B cell (primary cell): Measurements from ENCODE around the gene COX8C. TPM values are rescaled to one million over a fixed set of nuclear protein-coding genes. Genes with fewer than 3 reads are reported as not detected.

Experiments used
- ATAC-seq: fragments of 200-7000 bp; cut with Tn5 transposase; one replicate; pipeline ENCODE4 v1.10.0; 2021; ENCODE audit warnings: low read depth, mild to moderate bottlenecking, moderate number of reproducible peaks, moderate library complexity
- CTCF ChIA-PET: fragments of 350-600 bp; sonication (Branson Sonifier 250); formaldehyde crosslinking; loops from one replicate; lab custom pipeline; 2021; ENCODE audit warnings: antibody characterized with exemption, inconsistent platforms; lab: Charles Lee
- POLR2A ChIA-PET: fragments of 350-600 bp; sonication (Branson Sonifier 250); formaldehyde crosslinking; loops from one replicate; lab custom pipeline; 2021; ENCODE audit warnings: antibody characterized with exemption; lab: Charles Lee
- DNase-seq: peaks from one replicate; pipeline ENCODE4 v3.0.0; 2013
- H2AFZ ChIP-seq: 2 replicates; pipeline ENCODE4 v1.6.1; 2012; ENCODE audit warnings: mild to moderate bottlenecking, low read depth, low read length; ENCODE audit not compliant: insufficient read depth, poor library complexity, severe bottlenecking
- H3K27ac ChIP-seq, 2 donors: 1 replicate in 1 of 2; 2 replicates in 1 of 2; pipeline ENCODE4 v1.5.1; 2012 to 2013; ENCODE audit warnings: low read length in 2 of 2, mild to moderate bottlenecking in 2 of 2, moderate library complexity in 1 of 2
- H3K27me3 ChIP-seq, 4 experiments: fragments of 200-600 bp in 1 of 4; sonication (generic) in 1 of 4; replicated peaks in 1 of 4; 1 replicate in 2 of 4; 2 replicates in 2 of 4; pipeline versions ENCODE4 v1.6.1 to v1.7.0; 2013 to 2016; ENCODE audit warnings: low read length in 3 of 4, mild to moderate bottlenecking in 2 of 4, mixed read lengths in 1 of 4, moderate library complexity in 1 of 4; ENCODE audit not compliant: insufficient read depth in 4 of 4, control insufficient read depth in 3 of 4; ENCODE audit errors: control extremely low read depth in 1 of 4
- H3K36me3 ChIP-seq, 2 experiments: replicated peaks in 1 of 2; 1 replicate in 1 of 2; 2 replicates in 1 of 2; pipeline versions ENCODE4 v1.6.1 to v1.7.1; 2013; ENCODE audit warnings: low read length in 1 of 2; ENCODE audit not compliant: insufficient read depth in 2 of 2, control insufficient read depth in 1 of 2; ENCODE audit errors: control extremely low read depth in 1 of 2, extremely low read depth in 1 of 2
- H3K4me1 ChIP-seq, 2 donors: fragments of 200-600 bp in 1 of 2; sonication (generic) in 1 of 2; 1 replicate in 1 of 2; 2 replicates in 1 of 2; pipeline versions ENCODE4 v1.5.1 to v1.6.1; 2013 to 2017; ENCODE audit warnings: low read length in 2 of 2; ENCODE audit not compliant: control insufficient read depth in 2 of 2, insufficient read depth in 2 of 2
- H3K4me2 ChIP-seq: replicated peaks from 2 replicates; pipeline ENCODE3; 2012; ENCODE audit warnings: mild to moderate bottlenecking, low read depth, low read length; ENCODE audit not compliant: poor library complexity, severe bottlenecking
- H3K4me3 ChIP-seq, 5 experiments: fragments of 200-600 bp in 1 of 5; sonication (generic) in 1 of 5; 1 replicate in 3 of 5; 2 replicates in 2 of 5; pipeline versions ENCODE4 v1.5.1 to v1.7.0; 2011 to 2016; ENCODE audit warnings: low read length in 4 of 5, mild to moderate bottlenecking in 4 of 5, low read depth in 2 of 5, control low read depth in 1 of 5, moderate library complexity in 1 of 5; ENCODE audit not compliant: insufficient read depth in 1 of 5; ENCODE audit errors: control extremely low read depth in 1 of 5, extremely low read depth in 1 of 5
- H3K79me2 ChIP-seq: fragments of 200-600 bp; sonication (generic); one replicate; pipeline ENCODE4 v1.6.0; 2016; ENCODE audit warnings: low read length; ENCODE audit not compliant: control insufficient read depth, insufficient read depth
- H3K9ac ChIP-seq: fragments of 200-600 bp; sonication (generic); 2 replicates; pipeline ENCODE4 v1.6.1; 2017; ENCODE audit warnings: mild to moderate bottlenecking, low read length, moderate library complexity
- H3K9me3 ChIP-seq, 3 donors: one replicate each; pipeline versions ENCODE4 v1.6.1 to v1.7.1; 2013; ENCODE audit warnings: low read length in 2 of 3; ENCODE audit not compliant: control insufficient read depth in 2 of 3, insufficient read depth in 1 of 3; ENCODE audit errors: control extremely low read depth in 1 of 3
- H4K20me1 ChIP-seq: 2 replicates; pipeline ENCODE4 v1.6.0; 2012; ENCODE audit warnings: mild to moderate bottlenecking, low read length; ENCODE audit not compliant: insufficient read depth, control insufficient read depth, poor library complexity, severe bottlenecking
- H3K27ac Mint-ChIP-seq: one replicate; pipeline ENCODE4 v1.8.0; 2021; ENCODE audit warnings: mixed read lengths
- H3K27me3 Mint-ChIP-seq: one replicate; pipeline ENCODE4 v1.8.0; 2021; ENCODE audit warnings: mixed read lengths
- H3K4me1 Mint-ChIP-seq: one replicate; pipeline ENCODE4 v1.8.0; 2021; ENCODE audit warnings: mixed read lengths
- H3K4me3 Mint-ChIP-seq: one replicate; pipeline ENCODE4 v1.8.0; 2021; ENCODE audit warnings: mixed read lengths
- H3K9me3 Mint-ChIP-seq: one replicate; pipeline ENCODE4 v1.8.0; 2022; ENCODE audit warnings: mixed read lengths; ENCODE audit not compliant: insufficient read depth
- CTCF ChIP-seq: fragments of 200-600 bp; IDR thresholded peaks from one replicate; pipeline ENCODE4 v1.8.0; 2022; ENCODE audit warnings: antibody characterized with exemption, mild to moderate bottlenecking
- EZH2 ChIP-seq: IDR thresholded peaks from 2 replicates; pipeline ENCODE4 v1.6.1; 2012; ENCODE audit warnings: borderline replicate concordance, low read depth, mild to moderate bottlenecking, moderate library complexity, low read length; ENCODE audit not compliant: insufficient read depth, poor library complexity, severe bottlenecking
- WGBS: methylation state at CpG from one replicate; pipeline ENCODE4 v1.1.5; 2013; ENCODE audit warnings: missing lambda C conversion rate; ENCODE audit not compliant: insufficient coverage; 5-methylcytosine and 5-hydroxymethylcytosine counted together
- intact Hi-C: fragments of 100-400 bp; cut with micrococcal nuclease; formaldehyde crosslinking; loops from one replicate; pipeline ENCODE4 v1.10.0; 2022
- polyA plus RNA-seq: library from polyadenylated mRNA; depleted of rRNA; stranded (reverse); fragments of >200 nt; gene quantifications from 2 replicates; pipeline ENCODE4 v1.2.3, GENCODE V29; 2012
- total RNA-seq, 2 donors: library from RNA; stranded (reverse); fragments of 120-200 nt in 1 of 2; gene quantifications; 1 replicate in 1 of 2; 2 replicates in 1 of 2; pipeline versions ENCODE4 v1.2.3 to v1.2.4, GENCODE V29; 2013 to 2022

COX8C gene
- total and polyA plus RNA-seq, 2 donors (not counting 1 experiment from before 2014, with no cell fraction given), result not detected

GRCh38 chr14:93317875-93318807 is 28.8 kb upstream of the COX8C start:
- Mint-ChIP-seq H3K4me3 (no peak overlapping the region), H3K4me1 (peaks cover 37% of the 10 kb centered on the region), H3K27me3 (no peaks in the 10 kb centered on the region), H3K9me3 (no peaks in the 10 kb centered on the region), H3K27ac (no peak overlapping the region)
- peaks cover 64% of the 10 kb centered on the region for H4K20me1 ChIP-seq
- H3K27ac ChIP-seq, result no peak overlapping the region
- no peaks in the 10 kb centered on the region for H3K9me3 ChIP-seq
- TF ChIP-seq EZH2 (no peak), CTCF (no peak)
- intact Hi-C loops, result loop anchor here (10.0 kb wide), 1 partner anchor 73 kb away; no protein-coding TSS in a partner anchor
- no peak overlapping the region for H3K4me2 ChIP-seq
- WGBS, result no CpG with 5 or more reads among the region's 6 CpGs
- no peak overlapping the region for H2AFZ ChIP-seq
- DNase-seq (no peak), ATAC-seq (no peak)
- no peak overlapping the region for H3K9ac ChIP-seq
- H3K4me1 ChIP-seq, result peaks cover 5 to 14% of the 10 kb centered on the region in 2 donors
- H3K79me2 ChIP-seq, result peaks cover 88% of the 10 kb centered on the region
- CTCF ChIA-PET, result interaction anchor here (1.3 kb wide), 1 partner anchor 58 kb away, joined by 3 read pairs; no protein-coding TSS in a partner anchor
- no peak overlapping the region for H3K4me3 ChIP-seq
- no peaks in the 10 kb centered on the region for H3K27me3 ChIP-seq
- POLR2A ChIA-PET, result no interaction called here
- no peaks in the 10 kb centered on the region for H3K36me3 ChIP-seq

GRCh38 chr14:93318927-93319326 is 28.1 kb upstream of the COX8C start:
- POLR2A ChIA-PET, result no interaction called here
- CTCF ChIA-PET, result interaction anchor here (1.3 kb wide), 1 partner anchor 57 kb away, joined by 3 read pairs; no protein-coding TSS in a partner anchor
- peaks cover 44% of the 10 kb centered on the region for H3K4me1 Mint-ChIP-seq

More at GRCh38 chr14:93318927-93319326, 28.1 kb upstream of the COX8C start:
- Histone ChIP-seq H2AFZ (no peak overlapping the region), H3K27me3 (no peaks in the 10 kb centered on the region), H3K27ac (no peak overlapping the region), H3K79me2 (peaks cover 90% of the 10 kb centered on the region), H3K4me1 (peaks cover 5 to 14% of the 10 kb centered on the region in 2 donors), H3K9me3 (no peaks in the 10 kb centered on the region), H4K20me1 (peaks cover 65% of the 10 kb centered on the region), H3K4me3 (no peak overlapping the region), H3K9ac (no peak overlapping the region), H3K4me2 (no peak overlapping the region), H3K36me3 (peaks cover 0 to 4% of the 10 kb centered on the region in 2 experiments)
- ATAC-seq (no peak), DNase-seq (no peak)
- WGBS, result 88% methylated on average over 5 of the region's 5 CpGs
- H3K27ac Mint-ChIP-seq, result no peak overlapping the region
- TF ChIP-seq EZH2, result no peak
- TF ChIP-seq CTCF, result no peak
- no peaks in the 10 kb centered on the region for H3K9me3 Mint-ChIP-seq
- intact Hi-C loops, result loop anchor here (10.0 kb wide), 1 partner anchor 74 kb away; no protein-coding TSS in a partner anchor
- H3K4me3 Mint-ChIP-seq, result no peak overlapping the region
- H3K27me3 Mint-ChIP-seq, result no peaks in the 10 kb centered on the region
